Measurements from ENCODE around the gene CXXC4.

CXXC4 gene

DNA sequence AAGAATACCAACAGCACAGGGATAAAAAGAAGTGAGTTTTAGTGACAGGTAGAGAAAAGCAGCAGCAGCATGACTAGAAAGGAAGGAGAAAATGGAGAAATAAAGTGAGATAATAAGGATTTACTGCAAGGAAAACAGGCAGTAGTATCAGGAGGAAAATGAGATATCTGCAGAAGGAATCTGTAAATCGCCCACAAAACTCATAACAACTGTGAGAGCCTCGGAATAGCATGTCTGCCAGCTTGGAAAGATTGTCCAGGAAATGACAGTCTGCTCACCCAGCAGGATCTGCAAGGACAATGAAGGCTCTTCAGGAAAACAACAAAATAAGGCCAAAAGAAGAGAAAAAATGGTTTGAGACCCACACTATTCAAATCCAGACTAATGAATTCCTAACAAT is 47.4 kb downstream of the CXXC4 start:
- TF ChIP-seq, protein P1, sequence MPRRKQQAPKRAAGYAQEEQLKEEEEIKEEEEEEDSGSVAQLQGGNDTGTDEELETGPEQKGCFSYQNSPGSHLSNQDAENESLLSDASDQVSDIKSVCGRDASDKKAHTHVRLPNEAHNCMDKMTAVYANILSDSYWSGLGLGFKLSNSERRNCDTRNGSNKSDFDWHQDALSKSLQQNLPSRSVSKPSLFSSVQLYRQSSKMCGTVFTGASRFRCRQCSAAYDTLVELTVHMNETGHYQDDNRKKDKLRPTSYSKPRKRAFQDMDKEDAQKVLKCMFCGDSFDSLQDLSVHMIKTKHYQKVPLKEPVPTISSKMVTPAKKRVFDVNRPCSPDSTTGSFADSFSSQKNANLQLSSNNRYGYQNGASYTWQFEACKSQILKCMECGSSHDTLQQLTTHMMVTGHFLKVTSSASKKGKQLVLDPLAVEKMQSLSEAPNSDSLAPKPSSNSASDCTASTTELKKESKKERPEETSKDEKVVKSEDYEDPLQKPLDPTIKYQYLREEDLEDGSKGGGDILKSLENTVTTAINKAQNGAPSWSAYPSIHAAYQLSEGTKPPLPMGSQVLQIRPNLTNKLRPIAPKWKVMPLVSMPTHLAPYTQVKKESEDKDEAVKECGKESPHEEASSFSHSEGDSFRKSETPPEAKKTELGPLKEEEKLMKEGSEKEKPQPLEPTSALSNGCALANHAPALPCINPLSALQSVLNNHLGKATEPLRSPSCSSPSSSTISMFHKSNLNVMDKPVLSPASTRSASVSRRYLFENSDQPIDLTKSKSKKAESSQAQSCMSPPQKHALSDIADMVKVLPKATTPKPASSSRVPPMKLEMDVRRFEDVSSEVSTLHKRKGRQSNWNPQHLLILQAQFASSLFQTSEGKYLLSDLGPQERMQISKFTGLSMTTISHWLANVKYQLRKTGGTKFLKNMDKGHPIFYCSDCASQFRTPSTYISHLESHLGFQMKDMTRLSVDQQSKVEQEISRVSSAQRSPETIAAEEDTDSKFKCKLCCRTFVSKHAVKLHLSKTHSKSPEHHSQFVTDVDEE (CRISPR knock-in tag; IDR thresholded peaks at IDR 0.05) = no peak
- no peak for TF ChIP-seq BACH2 (CRISPR knock-in tag; IDR thresholded peaks at IDR 0.05; ENCODE audit: borderline replicate concordance)
- no peak for TF ChIP-seq ZNF70 (CRISPR knock-in tag; IDR thresholded peaks at IDR 0.05)
- TF ChIP-seq TCF4 (CRISPR knock-in tag; IDR thresholded peaks at IDR 0.05; ENCODE audit: borderline replicate concordance) = no peak
- TF ChIP-seq, protein P2, sequence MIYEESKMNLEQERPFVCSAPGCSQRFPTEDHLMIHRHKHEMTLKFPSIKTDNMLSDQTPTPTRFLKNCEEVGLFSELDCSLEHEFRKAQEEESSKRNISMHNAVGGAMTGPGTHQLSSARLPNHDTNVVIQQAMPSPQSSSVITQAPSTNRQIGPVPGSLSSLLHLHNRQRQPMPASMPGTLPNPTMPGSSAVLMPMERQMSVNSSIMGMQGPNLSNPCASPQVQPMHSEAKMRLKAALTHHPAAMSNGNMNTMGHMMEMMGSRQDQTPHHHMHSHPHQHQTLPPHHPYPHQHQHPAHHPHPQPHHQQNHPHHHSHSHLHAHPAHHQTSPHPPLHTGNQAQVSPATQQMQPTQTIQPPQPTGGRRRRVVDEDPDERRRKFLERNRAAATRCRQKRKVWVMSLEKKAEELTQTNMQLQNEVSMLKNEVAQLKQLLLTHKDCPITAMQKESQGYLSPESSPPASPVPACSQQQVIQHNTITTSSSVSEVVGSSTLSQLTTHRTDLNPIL (CRISPR knock-in tag; IDR thresholded peaks at IDR 0.05; ENCODE audit: low read depth) = no peak
- no peak for TF ChIP-seq ISL1 (CRISPR knock-in tag; IDR thresholded peaks at IDR 0.05)
- TF ChIP-seq ZFP30 (CRISPR knock-in tag; IDR thresholded peaks at IDR 0.05) = no peak
- no peak for TF ChIP-seq ZNF565 (CRISPR knock-in tag; conservative IDR thresholded peaks at IDR 0.05; ENCODE audit: low read depth)
- no peak for TF ChIP-seq CSDC2 (CRISPR knock-in tag; IDR thresholded peaks at IDR 0.05)
- no peak for TF ChIP-seq ZNF8 (CRISPR knock-in tag; IDR thresholded peaks at IDR 0.05)
- TF ChIP-seq, protein P3, sequence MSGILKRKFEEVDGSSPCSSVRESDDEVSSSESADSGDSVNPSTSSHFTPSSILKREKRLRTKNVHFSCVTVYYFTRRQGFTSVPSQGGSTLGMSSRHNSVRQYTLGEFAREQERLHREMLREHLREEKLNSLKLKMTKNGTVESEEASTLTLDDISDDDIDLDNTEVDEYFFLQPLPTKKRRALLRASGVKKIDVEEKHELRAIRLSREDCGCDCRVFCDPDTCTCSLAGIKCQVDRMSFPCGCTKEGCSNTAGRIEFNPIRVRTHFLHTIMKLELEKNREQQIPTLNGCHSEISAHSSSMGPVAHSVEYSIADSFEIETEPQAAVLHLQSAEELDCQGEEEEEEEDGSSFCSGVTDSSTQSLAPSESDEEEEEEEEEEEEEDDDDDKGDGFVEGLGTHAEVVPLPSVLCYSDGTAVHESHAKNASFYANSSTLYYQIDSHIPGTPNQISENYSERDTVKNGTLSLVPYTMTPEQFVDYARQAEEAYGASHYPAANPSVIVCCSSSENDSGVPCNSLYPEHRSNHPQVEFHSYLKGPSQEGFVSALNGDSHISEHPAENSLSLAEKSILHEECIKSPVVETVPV (CRISPR knock-in tag; IDR thresholded peaks at IDR 0.05) = no peak
- TF ChIP-seq GLIS3 (CRISPR knock-in tag; IDR thresholded peaks at IDR 0.05) = no peak
- TF ChIP-seq, protein P4, sequence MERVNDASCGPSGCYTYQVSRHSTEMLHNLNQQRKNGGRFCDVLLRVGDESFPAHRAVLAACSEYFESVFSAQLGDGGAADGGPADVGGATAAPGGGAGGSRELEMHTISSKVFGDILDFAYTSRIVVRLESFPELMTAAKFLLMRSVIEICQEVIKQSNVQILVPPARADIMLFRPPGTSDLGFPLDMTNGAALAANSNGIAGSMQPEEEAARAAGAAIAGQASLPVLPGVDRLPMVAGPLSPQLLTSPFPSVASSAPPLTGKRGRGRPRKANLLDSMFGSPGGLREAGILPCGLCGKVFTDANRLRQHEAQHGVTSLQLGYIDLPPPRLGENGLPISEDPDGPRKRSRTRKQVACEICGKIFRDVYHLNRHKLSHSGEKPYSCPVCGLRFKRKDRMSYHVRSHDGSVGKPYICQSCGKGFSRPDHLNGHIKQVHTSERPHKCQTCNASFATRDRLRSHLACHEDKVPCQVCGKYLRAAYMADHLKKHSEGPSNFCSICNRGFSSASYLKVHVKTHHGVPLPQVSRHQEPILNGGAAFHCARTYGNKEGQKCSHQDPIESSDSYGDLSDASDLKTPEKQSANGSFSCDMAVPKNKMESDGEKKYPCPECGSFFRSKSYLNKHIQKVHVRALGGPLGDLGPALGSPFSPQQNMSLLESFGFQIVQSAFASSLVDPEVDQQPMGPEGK (CRISPR knock-in tag; IDR thresholded peaks at IDR 0.05; ENCODE audit: borderline replicate concordance) = no peak
- no peak for ATAC-seq

DNA sequence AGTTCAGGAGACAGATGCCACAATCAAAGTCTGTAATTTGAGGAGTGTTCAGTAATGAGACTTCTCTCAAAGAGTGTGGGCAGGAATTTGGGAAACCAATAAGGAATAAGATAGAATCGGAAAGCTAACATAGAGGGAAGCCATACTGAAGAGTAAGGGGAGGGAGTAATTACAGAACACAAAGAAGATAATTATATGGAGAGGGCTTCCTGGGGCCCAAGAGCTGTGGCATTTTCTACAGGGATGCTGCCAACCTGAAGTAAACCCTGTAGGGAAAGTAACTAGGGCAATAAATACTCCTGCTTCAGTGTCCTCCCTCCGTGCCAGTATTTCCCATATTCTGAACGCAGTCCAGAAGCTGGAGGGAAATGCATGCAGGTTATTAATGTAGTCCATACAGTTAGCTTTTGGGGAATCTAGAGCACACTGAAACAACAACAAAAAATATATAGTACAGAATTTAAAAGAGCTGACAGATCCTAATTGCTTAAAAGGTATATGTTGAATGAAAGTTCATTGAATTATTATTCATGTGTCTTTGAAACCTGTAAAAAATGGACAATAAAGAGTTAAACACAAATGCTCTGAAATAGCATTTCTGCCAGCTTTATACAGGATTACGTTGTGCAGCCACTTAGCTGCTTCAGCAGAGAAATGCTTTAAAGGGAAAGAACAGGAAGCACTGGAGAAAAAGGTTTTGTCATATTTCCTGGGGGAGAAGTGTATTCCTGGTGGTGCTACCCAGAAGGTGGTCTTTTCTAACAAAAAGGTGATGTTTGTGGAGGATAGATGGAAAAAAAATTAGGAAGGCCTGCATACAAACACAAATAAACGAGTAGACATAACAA is 48.0 kb downstream of the CXXC4 start:
- no peak for ATAC-seq
- TF ChIP-seq, protein P3 (CRISPR knock-in tag; IDR thresholded peaks at IDR 0.05) = no peak
- no peak for TF ChIP-seq ISL1 (CRISPR knock-in tag; IDR thresholded peaks at IDR 0.05)

DNA sequence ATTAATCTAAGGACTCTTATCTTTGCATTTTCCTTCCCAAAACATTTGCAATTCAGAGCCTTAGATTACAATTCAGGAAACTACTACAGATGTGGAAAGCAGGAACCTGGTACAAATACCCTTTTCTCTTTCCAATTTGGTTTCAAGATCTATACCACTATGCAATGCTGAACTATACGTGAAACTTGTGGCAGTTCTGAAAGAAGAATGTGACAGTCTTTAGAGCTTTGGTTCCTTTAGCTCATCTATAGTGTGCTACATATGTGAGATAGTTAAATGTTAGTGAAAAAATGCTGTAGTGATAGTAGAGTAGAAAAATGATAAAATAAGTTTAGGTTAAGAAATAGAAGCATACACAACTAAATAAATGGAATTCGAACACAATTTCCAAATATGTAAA is 50.0 kb downstream of the CXXC4 start:
- TF ChIP-seq CSDC2 (CRISPR knock-in tag; IDR thresholded peaks at IDR 0.05) (no peak), ZNF70 (CRISPR knock-in tag; IDR thresholded peaks at IDR 0.05) (no peak)
- TF ChIP-seq, protein P5, sequence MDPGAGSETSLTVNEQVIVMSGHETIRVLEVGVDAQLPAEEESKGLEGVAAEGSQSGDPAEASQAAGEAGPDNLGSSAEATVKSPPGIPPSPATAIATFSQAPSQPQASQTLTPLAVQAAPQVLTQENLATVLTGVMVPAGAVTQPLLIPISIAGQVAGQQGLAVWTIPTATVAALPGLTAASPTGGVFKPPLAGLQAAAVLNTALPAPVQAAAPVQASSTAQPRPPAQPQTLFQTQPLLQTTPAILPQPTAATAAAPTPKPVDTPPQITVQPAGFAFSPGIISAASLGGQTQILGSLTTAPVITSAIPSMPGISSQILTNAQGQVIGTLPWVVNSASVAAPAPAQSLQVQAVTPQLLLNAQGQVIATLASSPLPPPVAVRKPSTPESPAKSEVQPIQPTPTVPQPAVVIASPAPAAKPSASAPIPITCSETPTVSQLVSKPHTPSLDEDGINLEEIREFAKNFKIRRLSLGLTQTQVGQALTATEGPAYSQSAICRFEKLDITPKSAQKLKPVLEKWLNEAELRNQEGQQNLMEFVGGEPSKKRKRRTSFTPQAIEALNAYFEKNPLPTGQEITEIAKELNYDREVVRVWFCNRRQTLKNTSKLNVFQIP (CRISPR knock-in tag; IDR thresholded peaks at IDR 0.05; ENCODE audit: borderline replicate concordance, low read depth) = no peak

DNA sequence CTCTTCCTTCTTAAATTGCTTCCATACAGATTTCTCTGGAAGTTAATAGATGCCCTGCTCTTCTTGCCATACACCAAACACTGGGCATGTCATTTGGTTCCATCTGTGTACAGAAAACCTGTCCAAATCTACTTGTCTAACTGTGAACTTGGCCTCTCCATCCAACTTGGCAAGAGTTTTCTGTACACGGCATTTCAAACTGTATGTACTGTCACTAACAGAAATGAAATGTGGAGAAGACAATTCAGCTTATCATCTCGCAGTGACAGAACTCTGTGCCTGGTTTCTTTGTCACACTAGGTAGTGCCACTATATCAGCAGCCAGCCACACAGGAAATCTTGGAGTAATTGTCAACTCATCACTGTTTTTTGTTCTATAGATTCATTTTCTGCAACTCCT is 58.2 kb downstream of the CXXC4 start:
- ATAC-seq = no peak
- no peak for TF ChIP-seq ARNTL (CRISPR knock-in tag; IDR thresholded peaks at IDR 0.05; ENCODE audit: borderline replicate concordance, low read depth)
- TF ChIP-seq ZNF8 (CRISPR knock-in tag; IDR thresholded peaks at IDR 0.05) = no peak
- TF ChIP-seq SNAI2 (CRISPR knock-in tag; IDR thresholded peaks at IDR 0.05) = no peak
- TF ChIP-seq, protein P5 (CRISPR knock-in tag; IDR thresholded peaks at IDR 0.05; ENCODE audit: borderline replicate concordance, low read depth) = no peak
- no peak for TF ChIP-seq ISL1 (CRISPR knock-in tag; IDR thresholded peaks at IDR 0.05)
- no peak for TF ChIP-seq CSDC2 (CRISPR knock-in tag; IDR thresholded peaks at IDR 0.05)
- no peak for TF ChIP-seq BACH2 (CRISPR knock-in tag; IDR thresholded peaks at IDR 0.05; ENCODE audit: borderline replicate concordance)
- TF ChIP-seq ZFP3 (CRISPR knock-in tag; IDR thresholded peaks at IDR 0.05) = no peak
- no peak for TF ChIP-seq PPARA (CRISPR knock-in tag; IDR thresholded peaks at IDR 0.05; ENCODE audit: borderline replicate concordance)
- TF ChIP-seq, protein P2 (CRISPR knock-in tag; IDR thresholded peaks at IDR 0.05; ENCODE audit: low read depth) = no peak
- no peak for TF ChIP-seq ZNF70 (CRISPR knock-in tag; IDR thresholded peaks at IDR 0.05)
- TF ChIP-seq ZC3H10 (CRISPR knock-in tag; IDR thresholded peaks at IDR 0.05) = no peak
- TF ChIP-seq ZNF565 (CRISPR knock-in tag; conservative IDR thresholded peaks at IDR 0.05; ENCODE audit: low read depth) = no peak

More for the DNA sequence above, 50.0 kb downstream of the CXXC4 start:
- no peak for ATAC-seq
